Mucosa of gallbladder (tissue), 1 donor: ENCODE measurements around the gene FAM187B. TPM values are rescaled to one million over a fixed set of nuclear protein-coding genes. Genes with fewer than 3 reads are reported as not detected.
A peak's percentile ranks its signal among the peaks of the same experiment; 100 is the strongest.
"Not testable (repeated sequence)": the region's sequence is repeated elsewhere in the genome, so short reads cannot be mapped to it uniquely, and the experiment has no call there.

Experiments used
- DNase-seq: peaks from one replicate; pipeline ENCODE4 v3.0.0-alpha.2; 2020; ENCODE audit warnings: low spot score
- total RNA-seq: library from RNA; stranded (reverse); gene quantifications from one replicate; pipeline ENCODE4 v1.2.1, GENCODE V29; 2021
- donor health status: DM: no; HTN: no; CAD: no.

FAM187B gene
- total RNA-seq, 1 donor from 2014 or later = not detected

GRCh38 chr19:35236638-35237400 lies 8.3 kb upstream of the FAM187B start:
- no peak for DNase-seq

- no peak for DNase-seq
Observed at GRCh38 chr19:35232912-35233311, 4.4 kb upstream of the FAM187B start.

- DNase-seq = no peak
Observed at GRCh38 chr19:35231956-35232645, 3.6 kb upstream of the FAM187B start.

- no peak for DNase-seq
Observed at GRCh38 chr19:35229601-35230000, 1.1 kb upstream of the FAM187B start.

GRCh38 chr19:35226748-35227147 lies 1.8 kb downstream of the FAM187B start:
- no peak for DNase-seq

GRCh38 chr19:35225951-35226350 lies 2.6 kb downstream of the FAM187B start:
- DNase-seq = no peak

- no peak for DNase-seq
Observed at GRCh38 chr19:35224681-35225571, 3.6 kb downstream of the FAM187B start.

GRCh38 chr19:35223862-35224505 lies 4.6 kb downstream of the FAM187B start:
- DNase-seq = no peak

GRCh38 chr19:35223084-35223790 lies 5.3 kb downstream of the FAM187B start:
- DNase-seq = no peak

GRCh38 chr19:35222373-35223015 lies 6.0 kb downstream of the FAM187B start:
- no peak for DNase-seq

- DNase-seq = not testable (repeated sequence)
Observed at GRCh38 chr19:35220973-35221590, 7.5 kb downstream of the FAM187B start.

GRCh38 chr19:35220315-35220921 lies 8.1 kb downstream of the FAM187B start:
- DNase-seq = no peak

GRCh38 chr19:35219008-35219407 lies 9.5 kb downstream of the FAM187B start:
- DNase-seq = no peak

- DNase-seq = no peak
Observed at GRCh38 chr19:35217649-35217990, 10.9 kb downstream of the FAM187B start.

- DNase-seq = peak; percentile 56
Observed at GRCh38 chr19:35216833-35217648, 11.5 kb downstream of the FAM187B start.

GRCh38 chr19:35216016-35216832 lies 12.3 kb downstream of the FAM187B start:
- DNase-seq = no peak

GRCh38 chr19:35214766-35215422 lies 13.6 kb downstream of the FAM187B start:
- DNase-seq = no peak
